Measurements from ENCODE around the gene GRB10.
"Not testable (repeated sequence)": the region's sequence is repeated elsewhere in the genome, so short reads cannot be mapped to it uniquely, and the experiment has no call there.

Gene GRB10

GRCh38 chr7:50598460-50599343 is 184.0 kb downstream of the GRB10 start:
- FAIRE-seq = no peak

GRCh38 chr7:50596484-50596883 is 186.2 kb downstream of the GRB10 start:
- no peak for FAIRE-seq

GRCh38 chr7:50595491-50596102 is 187.1 kb downstream of the GRB10 start:
- FAIRE-seq = no peak

GRCh38 chr7:50594734-50595485 is 187.8 kb downstream of the GRB10 start:
- FAIRE-seq = peak; percentile 30

- no peak for FAIRE-seq
Observed at GRCh38 chr7:50594136-50594535, 188.6 kb downstream of the GRB10 start.

GRCh38 chr7:50592940-50593339 is 189.8 kb downstream of the GRB10 start:
- no peak for FAIRE-seq

GRCh38 chr7:50591480-50592438 is 190.9 kb downstream of the GRB10 start:
- peak; percentile 66 for FAIRE-seq

- FAIRE-seq = no peak
Observed at GRCh38 chr7:50591098-50591479, 191.6 kb downstream of the GRB10 start.

- no peak for FAIRE-seq
Observed at GRCh38 chr7:50590535-50590934, 192.2 kb downstream of the GRB10 start.

GRCh38 chr7:50589364-50589763 is 193.3 kb downstream of the GRB10 start:
- FAIRE-seq = no peak

- FAIRE-seq = no peak
Observed at GRCh38 chr7:50588937-50589336, 193.8 kb downstream of the GRB10 start.

- FAIRE-seq = no peak
Observed at GRCh38 chr7:50587737-50588136, 195.0 kb downstream of the GRB10 start.

- FAIRE-seq = no peak
Observed at GRCh38 chr7:50584793-50585408, 197.8 kb downstream of the GRB10 start.

GRCh38 chr7:50584386-50584785 is 198.3 kb downstream of the GRB10 start:
- FAIRE-seq = no peak

GRCh38 chr7:50583295-50583694 is 199.4 kb downstream of the GRB10 start:
- FAIRE-seq = not testable (repeated sequence)

GRCh38 chr7:50582271-50582670 is 200.4 kb downstream of the GRB10 start:
- FAIRE-seq = not testable (repeated sequence)

- FAIRE-seq = not testable (repeated sequence)
Observed at GRCh38 chr7:50580666-50581065, 202.0 kb downstream of the GRB10 start.

- no peak for FAIRE-seq
Observed at GRCh38 chr7:50580057-50580456, 202.6 kb downstream of the GRB10 start.

- not testable (repeated sequence) for FAIRE-seq
Observed at GRCh38 chr7:50578105-50578504, 204.6 kb downstream of the GRB10 start.

GRCh38 chr7:50577569-50577968 is 205.1 kb downstream of the GRB10 start:
- no peak for FAIRE-seq

GRCh38 chr7:50576388-50576787 is 206.3 kb downstream of the GRB10 start:
- not testable (repeated sequence) for FAIRE-seq

- FAIRE-seq = no peak
Observed at GRCh38 chr7:50567715-50568261, 214.9 kb downstream of the GRB10 start.
